HPDE6-E6E7 (cell line): ENCODE results near the gene GOLPH3.
A peak's percentile ranks its signal among the peaks of the same experiment; 100 is the strongest.
"Not testable (repeated sequence)": the region's sequence is repeated elsewhere in the genome, so short reads cannot be mapped to it uniquely, and the experiment has no call there.

Experiments
- DNase-seq: peaks from one replicate; pipeline ENCODE4 v3.0.0; 2011; ENCODE audit warnings: missing footprints; ENCODE audit errors: extremely low spot score

GOLPH3 gene

DNA sequence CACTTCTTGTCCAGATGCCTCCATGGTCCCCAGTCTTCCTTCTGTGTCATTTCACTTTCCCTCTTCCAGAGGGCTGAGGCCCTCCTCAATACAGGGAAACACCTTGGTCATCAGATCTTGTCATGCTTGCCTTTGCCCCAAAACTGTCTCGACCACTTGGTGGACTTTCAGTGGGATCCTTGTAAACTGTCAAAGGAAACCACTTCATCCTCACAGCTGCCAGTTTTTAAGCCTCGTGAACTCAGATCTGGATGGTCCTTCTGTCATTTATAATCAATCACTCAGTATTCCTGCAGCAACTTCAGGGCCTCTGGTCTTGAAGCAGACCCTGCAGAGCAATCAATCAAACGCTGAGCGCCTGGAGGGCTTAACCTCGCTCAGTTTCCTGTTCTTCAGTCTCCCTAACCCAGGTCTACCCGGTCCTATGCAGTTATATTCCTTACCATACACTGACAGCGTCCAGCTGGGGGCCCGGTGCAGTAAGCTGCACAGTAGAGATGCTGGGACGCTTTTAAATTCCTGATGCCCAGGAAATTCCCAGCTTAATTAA is 74.6 kb downstream of the GOLPH3 start:
- no peak for DNase-seq

DNA sequence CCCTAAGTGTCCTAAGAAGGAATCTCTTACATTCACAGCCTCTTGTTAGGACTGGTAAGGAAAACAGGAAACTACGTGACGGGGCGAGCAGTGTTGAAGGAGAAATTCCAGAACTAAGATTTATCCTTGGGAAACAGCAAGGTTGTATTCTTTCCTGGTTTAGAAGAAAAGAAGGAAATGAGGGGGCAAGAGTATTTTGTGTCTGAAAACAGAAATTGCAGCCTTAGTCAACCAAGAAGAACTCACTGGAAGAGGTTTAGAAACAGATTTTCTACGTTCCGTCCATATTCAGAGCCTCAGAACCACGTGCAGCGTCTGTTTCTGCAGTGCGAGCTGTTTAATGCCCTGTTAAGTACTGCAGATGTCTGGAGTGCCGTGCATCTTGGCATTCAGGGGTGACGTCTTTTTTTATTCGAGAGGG is 75.2 kb downstream of the GOLPH3 start:
- DNase-seq = no peak

DNA sequence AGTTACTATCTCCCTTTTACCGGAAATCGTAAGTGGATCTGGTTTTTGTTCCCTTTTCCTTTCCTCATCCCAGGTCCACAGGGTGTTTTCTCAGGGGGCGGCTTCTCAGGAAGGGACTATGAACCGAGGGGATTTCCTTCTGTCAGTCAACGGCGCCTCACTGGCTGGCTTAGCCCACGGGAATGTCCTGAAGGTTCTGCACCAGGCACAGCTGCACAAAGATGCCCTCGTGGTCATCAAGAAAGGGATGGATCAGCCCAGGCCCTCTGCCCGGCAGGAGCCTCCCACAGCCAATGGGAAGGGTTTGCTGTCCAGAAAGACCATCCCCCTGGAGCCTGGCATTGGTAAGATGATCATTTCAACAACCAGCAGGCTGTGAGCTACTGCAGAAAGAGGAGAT is 75.8 kb downstream of the GOLPH3 start:
- no peak for DNase-seq

DNA sequence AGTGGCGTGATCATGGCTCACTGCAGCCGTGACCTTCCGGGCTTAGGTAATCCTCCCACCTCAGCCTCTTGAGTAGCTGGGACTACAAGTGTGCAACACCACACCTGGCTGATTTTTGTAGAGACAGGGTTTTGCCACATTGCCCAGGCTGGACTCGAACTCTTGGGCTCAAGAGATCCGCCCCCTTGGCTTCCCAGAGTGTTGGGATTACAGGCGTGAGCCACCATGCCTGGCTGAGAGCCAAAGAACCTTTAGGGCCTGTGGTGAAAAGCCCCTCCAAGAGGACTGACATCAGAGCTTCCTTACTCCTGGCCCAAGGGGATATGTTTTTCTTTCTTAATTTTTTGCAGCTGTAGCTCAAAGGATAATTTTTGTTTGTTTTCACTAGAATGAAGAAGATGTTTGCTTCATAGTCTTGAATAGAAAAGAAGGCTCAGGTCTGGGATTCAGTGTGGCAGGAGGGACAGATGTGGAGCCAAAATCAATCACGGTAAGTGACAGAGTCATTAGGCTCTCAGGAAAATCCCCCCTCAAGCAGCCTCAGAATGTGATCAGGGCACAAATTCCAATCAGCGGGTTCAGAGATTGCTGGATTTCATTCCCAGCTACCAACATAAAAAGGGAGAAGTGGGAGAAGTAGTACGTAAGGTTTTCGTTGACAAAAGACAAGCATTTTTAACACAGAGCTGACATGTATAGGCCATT is 77.1 kb downstream of the GOLPH3 start:
- DNase-seq = no peak

DNA sequence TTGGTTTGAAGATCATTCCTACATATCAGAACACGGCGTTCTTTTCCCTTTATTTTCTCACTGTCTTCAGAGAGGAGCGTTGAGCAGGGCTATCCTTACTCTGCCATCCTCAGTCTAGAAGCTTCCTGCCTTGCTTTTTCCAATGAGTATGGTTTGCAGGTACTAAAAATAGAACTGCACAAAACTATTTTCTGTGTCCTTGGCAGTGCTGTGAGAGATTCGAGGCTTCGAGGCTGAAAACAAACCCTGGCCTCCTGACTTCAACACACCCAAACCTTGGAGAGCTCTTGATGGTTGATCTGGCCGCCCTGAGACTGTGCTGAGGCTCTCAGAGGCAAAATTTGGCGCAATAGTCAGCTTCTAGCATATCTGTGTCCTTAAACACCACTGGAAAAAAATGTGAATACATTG is 78.9 kb downstream of the GOLPH3 start:
- no peak for DNase-seq

DNA sequence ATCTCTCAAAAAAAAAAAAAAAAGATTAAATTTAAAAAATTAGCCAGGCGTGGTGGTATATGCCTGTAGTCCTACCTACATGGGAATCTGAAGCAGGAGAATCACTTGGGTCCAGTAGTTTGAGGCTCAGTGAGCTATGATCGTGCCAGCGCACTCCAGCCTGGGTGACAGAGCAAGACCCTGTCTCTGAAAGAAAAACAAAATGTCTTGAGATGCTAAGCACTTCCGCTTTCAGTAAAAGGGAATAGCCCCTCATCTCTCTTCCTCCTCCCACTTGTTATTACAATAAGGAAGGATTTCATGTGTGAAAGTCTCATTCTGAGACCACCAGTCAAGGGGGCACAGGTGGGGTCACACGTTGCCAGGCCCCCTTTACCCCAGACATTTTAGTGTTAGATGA is 79.4 kb downstream of the GOLPH3 start:
- no peak for DNase-seq

DNA sequence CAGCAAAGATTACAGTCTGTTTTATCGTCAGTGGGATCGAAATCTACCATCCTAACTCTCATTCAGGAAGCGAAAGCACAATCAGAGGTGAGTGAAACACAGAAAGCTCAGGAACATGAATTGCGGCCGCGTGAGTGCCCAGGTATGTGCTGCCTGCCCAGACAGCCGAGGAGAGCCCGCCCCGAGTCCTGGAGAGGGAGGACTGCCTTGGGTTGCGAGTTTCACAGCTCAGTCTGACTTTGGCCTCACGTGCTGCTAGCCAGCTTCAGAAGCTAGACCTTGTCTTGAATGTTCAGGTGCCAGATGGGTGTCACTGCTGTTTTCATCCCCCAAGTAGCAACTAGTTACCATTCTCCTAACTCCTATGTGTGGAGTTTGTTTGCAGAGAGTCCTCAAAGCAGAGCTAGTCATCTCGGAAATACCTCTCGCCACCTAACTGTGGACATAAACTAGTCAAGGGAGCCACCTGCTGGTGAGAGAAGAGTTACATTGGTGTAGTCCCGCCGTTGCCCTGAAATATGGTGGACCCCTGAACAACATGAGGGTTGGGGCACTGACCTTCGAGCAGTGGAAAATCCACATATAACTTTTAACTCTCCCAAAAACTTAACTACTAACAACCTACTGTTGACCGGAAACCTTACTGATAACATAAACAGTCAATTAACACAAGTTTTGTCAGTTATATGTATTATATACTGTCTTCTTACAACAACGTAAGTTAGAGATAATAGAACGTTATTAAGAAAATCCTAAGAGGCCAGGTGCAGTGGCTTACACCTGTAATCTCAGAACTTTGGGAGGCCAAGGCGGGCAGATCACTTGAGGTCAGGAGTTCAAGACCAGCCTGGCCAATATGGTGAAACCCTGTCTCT is 80.9 kb downstream of the GOLPH3 start:
- peak; percentile 60 for DNase-seq

DNA sequence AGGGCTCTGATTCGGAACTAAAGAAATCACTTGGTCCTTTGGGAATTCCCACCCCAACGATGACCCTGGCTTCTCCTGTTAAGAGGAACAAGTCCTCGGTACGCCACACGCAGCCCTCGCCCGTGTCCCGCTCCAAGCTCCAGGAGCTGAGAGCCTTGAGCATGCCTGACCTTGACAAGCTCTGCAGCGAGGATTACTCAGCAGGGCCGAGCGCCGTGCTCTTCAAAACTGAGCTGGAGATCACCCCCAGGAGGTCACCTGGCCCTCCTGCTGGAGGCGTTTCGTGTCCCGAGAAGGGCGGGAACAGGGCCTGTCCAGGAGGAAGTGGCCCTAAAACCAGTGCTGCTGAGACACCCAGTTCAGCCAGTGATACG is 83.4 kb downstream of the GOLPH3 start:
- DNase-seq = no peak

DNA sequence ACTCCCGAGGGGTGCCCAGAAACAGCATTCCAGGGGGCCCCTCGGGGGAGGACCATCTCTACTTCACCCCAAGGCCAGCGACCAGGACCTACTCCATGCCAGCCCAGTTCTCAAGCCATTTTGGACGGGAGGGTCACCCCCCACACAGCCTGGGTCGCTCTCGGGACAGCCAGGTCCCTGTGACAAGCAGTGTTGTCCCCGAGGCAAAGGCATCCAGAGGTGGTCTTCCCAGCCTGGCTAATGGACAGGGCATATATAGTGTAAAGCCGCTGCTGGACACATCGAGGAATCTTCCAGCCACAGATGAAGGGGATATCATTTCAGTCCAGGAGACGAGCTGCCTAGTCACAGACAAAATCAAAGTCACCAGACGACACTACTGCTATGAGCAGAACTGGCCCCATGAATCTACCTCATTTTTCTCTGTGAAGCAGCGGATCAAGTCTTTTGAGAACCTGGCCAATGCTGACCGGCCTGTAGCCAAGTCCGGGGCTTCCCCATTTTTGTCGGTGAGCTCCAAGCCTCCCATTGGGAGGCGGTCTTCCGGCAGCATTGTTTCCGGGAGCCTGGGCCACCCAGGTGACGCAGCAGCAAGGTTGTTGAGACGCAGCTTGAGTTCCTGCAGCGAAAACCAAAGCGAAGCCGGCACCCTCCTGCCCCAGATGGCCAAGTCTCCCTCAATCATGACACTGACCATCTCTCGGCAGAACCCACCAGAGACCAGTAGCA is 83.9 kb downstream of the GOLPH3 start:
- DNase-seq = no peak

DNA sequence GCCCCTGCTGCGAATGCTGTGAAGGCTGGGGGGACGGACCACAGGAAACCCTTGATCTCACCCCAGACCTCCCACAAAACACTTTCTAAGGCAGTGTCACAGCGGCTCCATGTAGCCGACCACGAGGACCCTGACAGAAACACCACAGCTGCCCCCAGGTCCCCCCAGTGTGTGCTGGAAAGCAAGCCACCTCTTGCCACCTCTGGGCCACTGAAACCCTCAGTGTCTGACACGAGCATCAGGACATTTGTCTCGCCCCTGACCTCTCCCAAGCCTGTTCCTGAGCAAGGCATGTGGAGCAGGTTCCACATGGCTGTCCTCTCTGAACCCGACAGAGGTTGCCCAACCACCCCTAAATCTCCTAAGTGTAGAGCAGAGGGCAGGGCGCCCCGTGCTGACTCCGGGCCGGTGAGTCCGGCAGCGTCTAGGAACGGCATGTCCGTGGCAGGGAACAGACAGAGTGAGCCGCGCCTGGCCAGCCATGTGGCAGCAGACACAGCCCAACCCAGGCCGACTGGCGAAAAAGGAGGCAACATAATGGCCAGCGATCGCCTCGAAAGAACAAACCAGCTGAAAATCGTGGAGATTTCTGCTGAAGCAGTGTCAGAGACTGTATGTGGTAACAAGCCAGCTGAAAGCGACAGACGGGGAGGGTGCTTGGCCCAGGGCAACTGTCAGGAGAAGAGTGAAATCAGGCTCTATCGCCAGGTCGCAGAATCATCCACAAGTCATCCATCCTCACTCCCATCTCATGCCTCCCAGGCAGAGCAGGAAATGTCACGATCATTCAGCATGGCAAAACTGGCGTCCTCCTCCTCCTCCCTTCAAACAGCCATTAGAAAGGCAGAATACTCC is 84.7 kb downstream of the GOLPH3 start:
- DNase-seq = no peak

DNA sequence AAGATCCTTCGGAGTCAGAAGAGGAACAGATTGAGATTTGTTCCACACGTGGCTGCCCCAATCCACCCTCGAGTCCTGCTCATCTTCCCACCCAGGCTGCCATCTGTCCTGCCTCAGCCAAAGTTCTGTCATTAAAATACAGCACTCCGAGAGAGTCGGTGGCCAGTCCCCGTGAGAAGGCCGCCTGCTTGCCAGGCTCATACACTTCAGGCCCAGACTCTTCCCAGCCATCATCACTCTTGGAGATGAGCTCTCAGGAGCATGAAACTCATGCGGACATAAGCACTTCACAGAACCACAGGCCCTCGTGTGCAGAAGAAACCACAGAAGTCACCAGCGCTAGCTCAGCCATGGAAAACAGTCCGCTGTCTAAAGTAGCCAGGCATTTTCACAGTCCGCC is 85.9 kb downstream of the GOLPH3 start:
- DNase-seq = no peak

DNA sequence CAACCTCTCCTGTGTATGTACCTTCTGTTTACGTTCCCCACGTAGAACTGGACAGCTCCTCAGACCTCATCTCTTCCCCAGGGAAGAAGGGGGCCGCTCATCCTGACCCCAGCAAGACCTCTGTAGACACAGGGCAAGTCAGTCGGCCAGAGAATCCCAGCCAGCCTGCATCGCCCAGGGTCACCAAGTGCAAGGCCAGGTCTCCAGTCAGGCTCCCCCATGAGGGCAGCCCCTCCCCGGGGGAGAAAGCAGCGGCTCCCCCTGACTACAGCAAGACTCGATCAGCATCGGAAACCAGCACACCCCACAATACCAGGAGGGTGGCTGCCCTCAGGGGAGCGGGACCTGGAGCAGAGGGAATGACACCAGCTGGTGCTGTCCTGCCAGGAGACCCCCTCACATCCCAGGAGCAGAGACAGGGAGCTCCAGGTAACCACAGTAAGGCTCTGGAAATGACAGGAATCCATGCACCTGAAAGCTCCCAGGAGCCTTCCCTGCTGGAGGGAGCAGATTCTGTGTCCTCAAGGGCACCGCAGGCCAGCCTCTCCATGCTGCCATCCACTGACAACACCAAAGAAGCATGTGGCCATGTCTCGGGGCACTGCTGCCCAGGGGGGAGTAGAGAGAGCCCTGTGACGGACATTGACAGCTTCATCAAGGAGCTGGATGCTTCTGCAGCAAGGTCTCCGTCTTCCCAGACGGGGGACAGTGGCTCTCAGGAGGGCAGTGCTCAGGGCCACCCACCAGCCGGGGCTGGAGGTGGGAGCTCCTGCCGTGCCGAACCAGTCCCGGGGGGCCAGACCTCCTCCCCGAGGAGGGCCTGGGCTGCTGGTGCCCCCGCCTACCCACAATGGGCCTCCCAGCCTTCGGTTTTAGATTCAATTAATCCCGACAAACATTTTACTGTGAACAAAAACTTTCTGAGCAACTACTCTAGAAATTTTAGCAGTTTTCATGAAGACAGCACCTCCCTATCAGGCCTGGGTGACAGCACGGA is 86.7 kb downstream of the GOLPH3 start:
- no peak for DNase-seq

DNA sequence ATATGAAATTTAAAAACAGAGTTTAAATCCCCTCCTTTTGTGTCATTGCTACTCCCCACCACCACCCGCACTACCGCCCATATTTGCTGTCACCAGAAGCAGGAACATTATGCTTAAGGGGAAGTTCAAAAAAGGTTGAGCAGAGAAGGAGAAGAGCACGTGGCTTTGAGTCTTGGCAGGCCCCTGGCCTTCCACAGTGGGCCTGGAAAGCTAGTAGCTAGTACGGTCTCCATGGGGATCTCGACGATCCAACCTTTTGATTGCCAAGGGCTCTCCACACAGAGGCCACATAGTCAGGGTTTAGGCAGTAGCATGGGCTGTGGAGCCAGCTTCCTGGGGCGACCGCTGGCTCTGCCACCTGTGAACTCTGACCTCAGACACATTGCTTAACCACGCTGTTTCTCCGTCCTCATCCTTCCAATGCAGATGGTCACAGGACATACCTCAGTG is 90.1 kb downstream of the GOLPH3 start:
- DNase-seq = no peak

DNA sequence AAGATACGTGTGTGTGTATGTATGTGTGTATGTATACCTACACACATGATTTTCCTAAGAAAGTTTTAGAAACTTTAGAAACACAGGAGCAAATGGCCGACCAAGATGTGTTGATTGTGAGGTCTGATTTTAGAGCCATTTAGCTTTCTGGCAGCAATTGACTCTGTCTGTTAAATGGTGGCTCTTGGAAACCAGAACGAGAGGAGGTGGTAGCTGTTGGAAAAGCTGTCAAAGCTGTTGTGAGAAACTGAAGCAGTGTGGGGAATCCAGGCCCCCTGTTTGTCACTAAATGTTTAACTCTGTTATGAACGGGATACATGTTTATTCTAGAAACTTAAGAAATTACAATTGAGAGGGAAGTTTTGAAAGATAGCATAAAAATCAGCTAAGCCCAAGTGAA is 91.4 kb downstream of the GOLPH3 start:
- DNase-seq = no peak

DNA sequence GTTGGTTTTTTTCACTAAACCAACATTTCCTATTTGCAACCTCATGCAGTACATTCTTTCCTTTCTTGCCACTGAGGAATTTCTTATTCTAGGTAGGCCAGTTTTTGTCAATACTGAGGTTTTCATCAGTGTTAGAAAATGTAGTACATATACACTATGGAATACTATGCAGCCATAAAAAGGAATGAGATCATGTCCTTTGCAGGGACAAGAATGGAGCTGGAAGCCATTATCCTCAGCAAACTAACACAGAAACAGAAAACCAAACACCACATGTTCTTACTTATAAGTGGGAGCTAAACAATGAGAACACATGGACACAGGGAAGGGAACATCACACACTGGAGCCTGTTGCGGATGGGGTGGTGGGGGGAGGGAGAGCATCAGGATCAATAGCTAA is 93.6 kb downstream of the GOLPH3 start:
- not testable (repeated sequence) for DNase-seq

DNA sequence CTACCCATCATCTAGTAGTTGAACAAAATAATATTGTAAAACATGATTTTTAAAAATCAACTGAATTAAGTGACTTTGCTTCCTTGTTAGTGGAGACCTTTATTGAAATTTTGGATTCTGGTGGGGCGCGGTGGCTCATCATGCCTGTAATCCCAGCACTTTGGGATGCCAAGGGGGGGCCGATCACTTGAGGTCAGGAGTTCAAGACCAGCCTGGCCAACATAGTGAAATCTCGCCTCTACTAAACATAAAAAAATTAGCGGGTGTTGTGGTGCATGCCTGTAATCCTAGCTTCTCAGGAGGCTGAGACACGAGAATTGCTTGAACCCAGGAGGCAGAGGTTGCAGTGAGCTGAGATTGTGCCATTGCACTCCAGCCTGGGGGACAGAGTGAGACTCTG is 95.3 kb downstream of the GOLPH3 start:
- not testable (repeated sequence) for DNase-seq

DNA sequence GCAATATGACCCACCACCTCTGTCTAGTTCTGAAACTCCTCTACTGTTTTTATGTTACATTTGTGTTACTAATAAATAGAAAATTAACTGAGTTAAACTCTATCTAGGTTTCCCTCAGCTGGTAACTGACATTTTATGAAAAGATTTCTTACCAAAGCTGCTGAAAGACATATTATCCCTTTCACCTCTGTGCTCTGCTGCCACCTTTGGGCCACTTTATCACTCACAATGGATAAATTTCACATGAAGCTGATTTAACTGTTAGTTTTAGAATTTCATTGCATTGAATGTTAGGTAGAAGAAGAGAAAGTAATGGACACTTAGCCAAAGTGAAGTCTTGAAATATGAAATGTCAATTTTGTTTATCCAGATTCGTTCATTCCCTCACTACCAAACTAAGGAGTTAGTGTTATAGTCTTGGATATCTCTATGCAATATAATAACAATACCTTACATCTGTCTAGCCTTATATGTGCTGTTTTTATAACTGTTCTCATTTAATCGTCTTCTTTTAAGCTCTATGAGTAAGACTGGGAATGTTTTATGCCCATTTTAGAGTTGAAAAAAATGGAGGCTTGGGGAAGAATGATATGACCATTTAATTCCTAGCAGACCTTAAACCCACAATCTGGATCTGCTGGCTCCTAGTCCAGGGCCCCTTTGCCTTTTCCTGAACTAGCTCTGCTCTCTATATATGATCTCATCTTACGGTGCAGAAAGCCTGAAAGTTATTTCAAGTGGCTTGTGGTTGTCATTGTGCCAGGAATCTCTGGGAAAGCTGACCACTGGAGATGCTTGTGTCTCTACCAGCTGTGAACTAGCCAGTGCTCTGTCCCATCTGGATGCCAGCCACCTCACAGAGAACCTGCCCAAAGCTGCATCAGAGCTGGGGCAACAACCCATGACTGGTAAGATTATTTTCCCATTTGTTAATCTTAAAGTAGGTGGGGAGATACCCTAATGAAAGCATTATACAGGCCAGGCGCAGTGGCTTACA is 97.1 kb downstream of the GOLPH3 start:
- peak; percentile 19 for DNase-seq
